ENCODE data around the gene MRPL37. TPM values are rescaled to one million over a fixed set of nuclear protein-coding genes. Genes with fewer than 3 reads are reported as not detected.
A peak's percentile ranks its signal among the peaks of the same experiment; 100 is the strongest.

MRPL37 gene
- total and polyA plus RNA-seq, 4 donors: 18.2 to 49.9 (median 37.1) TPM

GRCh38 chr1:54220004-54220811 lies 20.2 kb downstream of the MRPL37 start:
- no peaks in the 10 kb centered on the region for H3K4me1 ChIP-seq (ENCODE audit: control insufficient read depth in 1 of 2, insufficient read depth in 2 of 2, low read length in 2 of 2)
- H3K9me3 ChIP-seq (ENCODE audit: control insufficient read depth, low read length): no peaks in the 10 kb centered on the region
- DNase-seq: peak; percentile 74 to 88
- H3K27me3 ChIP-seq (ENCODE audit: control insufficient read depth in 1 of 2, insufficient read depth in 2 of 2, low read length in 1 of 2): no peaks in the 10 kb centered on the region
- intact Hi-C loops (cut with DNase I): no loop called here
- peaks cover 0 to 6% of the 10 kb centered on the region in 2 donors for H3K36me3 ChIP-seq (ENCODE audit: control insufficient read depth in 1 of 2, insufficient read depth in 2 of 2, low read length in 1 of 2)
- H3K27ac ChIP-seq (ENCODE audit: low read depth in 1 of 2, low read length in 2 of 2): peak overlapping the region in 1 of 2 donors; percentile 35
- no peak overlapping the region for H3K4me3 ChIP-seq (ENCODE audit: low read length in 2 of 2)
- 38 to 39% methylated on average over 18 of the region's 18 CpGs for WGBS, 2 donors
- ATAC-seq (ENCODE audit: low FRiP score): peak; percentile 61

- H3K9me3 ChIP-seq (ENCODE audit: control insufficient read depth, low read length): no peaks in the 10 kb centered on the region
Observed at GRCh38 chr1:54221113-54221834, 21.3 kb downstream of the MRPL37 start.

GRCh38 chr1:54221867-54222484 lies 22.0 kb downstream of the MRPL37 start:
- Histone ChIP-seq H3K36me3 (ENCODE audit: control insufficient read depth in 1 of 2, insufficient read depth in 2 of 2, low read length in 1 of 2) (peaks cover 0 to 2% of the 10 kb centered on the region in 2 donors), H3K4me1 (ENCODE audit: control insufficient read depth in 1 of 2, insufficient read depth in 2 of 2, low read length in 2 of 2) (no peaks in the 10 kb centered on the region), H3K27me3 (ENCODE audit: control insufficient read depth in 1 of 2, insufficient read depth in 2 of 2, low read length in 1 of 2) (no peaks in the 10 kb centered on the region), H3K9me3 (ENCODE audit: control insufficient read depth, low read length) (no peaks in the 10 kb centered on the region), H3K27ac (ENCODE audit: low read depth in 1 of 2, low read length in 2 of 2) (no peak overlapping the region), H3K4me3 (ENCODE audit: low read length in 2 of 2) (no peak overlapping the region)
- 93 to 96% methylated on average over 7 of the region's 7 CpGs for WGBS, 2 donors
- ATAC-seq (ENCODE audit: low FRiP score) (no peak), DNase-seq (no peak)
- intact Hi-C loops (cut with DNase I): no loop called here

More at GRCh38 chr1:54221113-54221834, 21.3 kb downstream of the MRPL37 start:
- ATAC-seq (ENCODE audit: low FRiP score) (no peak), DNase-seq (no peak)
- Histone ChIP-seq H3K4me3 (ENCODE audit: low read length in 2 of 2) (no peak overlapping the region), H3K27me3 (ENCODE audit: control insufficient read depth in 1 of 2, insufficient read depth in 2 of 2, low read length in 1 of 2) (no peaks in the 10 kb centered on the region), H3K4me1 (ENCODE audit: control insufficient read depth in 1 of 2, insufficient read depth in 2 of 2, low read length in 2 of 2) (no peaks in the 10 kb centered on the region), H3K36me3 (ENCODE audit: control insufficient read depth in 1 of 2, insufficient read depth in 2 of 2, low read length in 1 of 2) (peaks cover 0 to 4% of the 10 kb centered on the region in 2 donors), H3K27ac (ENCODE audit: low read depth in 1 of 2, low read length in 2 of 2) (no peak overlapping the region)
- intact Hi-C loops (cut with DNase I): no loop called here
- WGBS, 2 donors: 87 to 89% methylated on average over 12 of the region's 12 CpGs

GRCh38 chr1:54222711-54223110 lies 22.7 kb downstream of the MRPL37 start:
- Histone ChIP-seq H3K4me1 (ENCODE audit: control insufficient read depth in 1 of 2, insufficient read depth in 2 of 2, low read length in 2 of 2) (no peaks in the 10 kb centered on the region), H3K9me3 (ENCODE audit: control insufficient read depth, low read length) (no peaks in the 10 kb centered on the region), H3K27ac (ENCODE audit: low read depth in 1 of 2, low read length in 2 of 2) (no peak overlapping the region), H3K4me3 (ENCODE audit: low read length in 2 of 2) (no peak overlapping the region), H3K36me3 (ENCODE audit: control insufficient read depth in 1 of 2, insufficient read depth in 2 of 2, low read length in 1 of 2) (no peaks in the 10 kb centered on the region), H3K27me3 (ENCODE audit: control insufficient read depth in 1 of 2, insufficient read depth in 2 of 2, low read length in 1 of 2) (no peaks in the 10 kb centered on the region)
- ATAC-seq (ENCODE audit: low FRiP score): no peak
- no peak for DNase-seq
- intact Hi-C loops (cut with DNase I): no loop called here
- WGBS, 2 donors: 51 to 63% methylated on average over 6 of the region's 6 CpGs

GRCh38 chr1:54223441-54224202 lies 23.7 kb downstream of the MRPL37 start:
- ATAC-seq (ENCODE audit: low FRiP score) (no peak), DNase-seq (no peak)
- H3K4me3 ChIP-seq (ENCODE audit: low read length in 2 of 2): no peak overlapping the region
- no peak overlapping the region for H3K27ac ChIP-seq (ENCODE audit: low read depth in 1 of 2, low read length in 2 of 2)
- H3K36me3 ChIP-seq (ENCODE audit: control insufficient read depth in 1 of 2, insufficient read depth in 2 of 2, low read length in 1 of 2): peaks cover 0 to 2% of the 10 kb centered on the region in 2 donors
- intact Hi-C loops (cut with DNase I): no loop called here
- no peaks in the 10 kb centered on the region for H3K27me3 ChIP-seq (ENCODE audit: control insufficient read depth in 1 of 2, insufficient read depth in 2 of 2, low read length in 1 of 2)
- no peaks in the 10 kb centered on the region for H3K4me1 ChIP-seq (ENCODE audit: control insufficient read depth in 1 of 2, insufficient read depth in 2 of 2, low read length in 2 of 2)
- no peaks in the 10 kb centered on the region for H3K9me3 ChIP-seq (ENCODE audit: control insufficient read depth, low read length)
- 91 to 93% methylated on average over 16 of the region's 16 CpGs for WGBS, 2 donors

- H3K4me1 ChIP-seq (ENCODE audit: control insufficient read depth in 1 of 2, insufficient read depth in 2 of 2, low read length in 2 of 2): no peaks in the 10 kb centered on the region
- no peak for DNase-seq
- WGBS, 2 donors: 85 to 97% methylated on average over 6 of the region's 6 CpGs
- no peak overlapping the region for H3K4me3 ChIP-seq (ENCODE audit: low read length in 2 of 2)
- H3K9me3 ChIP-seq (ENCODE audit: control insufficient read depth, low read length): no peaks in the 10 kb centered on the region
- no peaks in the 10 kb centered on the region for H3K27me3 ChIP-seq (ENCODE audit: control insufficient read depth in 1 of 2, insufficient read depth in 2 of 2, low read length in 1 of 2)
- intact Hi-C loops (cut with DNase I): no loop called here
- H3K36me3 ChIP-seq (ENCODE audit: control insufficient read depth in 1 of 2, insufficient read depth in 2 of 2, low read length in 1 of 2): peaks cover 0 to 2% of the 10 kb centered on the region in 2 donors
- no peak overlapping the region for H3K27ac ChIP-seq (ENCODE audit: low read depth in 1 of 2, low read length in 2 of 2)
- ATAC-seq (ENCODE audit: low FRiP score): no peak
Observed at GRCh38 chr1:54224233-54224632, 24.3 kb downstream of the MRPL37 start.

- intact Hi-C loops (cut with DNase I): no loop called here
- Histone ChIP-seq H3K4me1 (ENCODE audit: control insufficient read depth in 1 of 2, insufficient read depth in 2 of 2, low read length in 2 of 2) (no peaks in the 10 kb centered on the region), H3K4me3 (ENCODE audit: low read length in 2 of 2) (no peak overlapping the region), H3K27ac (ENCODE audit: low read depth in 1 of 2, low read length in 2 of 2) (no peak overlapping the region), H3K9me3 (ENCODE audit: control insufficient read depth, low read length) (no peaks in the 10 kb centered on the region), H3K36me3 (ENCODE audit: control insufficient read depth in 1 of 2, insufficient read depth in 2 of 2, low read length in 1 of 2) (peaks cover 0 to 2% of the 10 kb centered on the region in 2 donors), H3K27me3 (ENCODE audit: control insufficient read depth in 1 of 2, insufficient read depth in 2 of 2, low read length in 1 of 2) (no peaks in the 10 kb centered on the region)
- ATAC-seq (ENCODE audit: low FRiP score) (no peak), DNase-seq (no peak)
- WGBS, 2 donors: 87 to 89% methylated on average over 6 of the region's 6 CpGs
Observed at GRCh38 chr1:54225378-54225777, 25.4 kb downstream of the MRPL37 start.

- Histone ChIP-seq H3K4me3 (ENCODE audit: low read length in 2 of 2) (no peak overlapping the region), H3K36me3 (ENCODE audit: control insufficient read depth in 1 of 2, insufficient read depth in 2 of 2, low read length in 1 of 2) (peaks cover 0 to 2% of the 10 kb centered on the region in 2 donors), H3K27ac (ENCODE audit: low read depth in 1 of 2, low read length in 2 of 2) (no peak overlapping the region), H3K9me3 (ENCODE audit: control insufficient read depth, low read length) (no peaks in the 10 kb centered on the region), H3K4me1 (ENCODE audit: control insufficient read depth in 1 of 2, insufficient read depth in 2 of 2, low read length in 2 of 2) (no peaks in the 10 kb centered on the region), H3K27me3 (ENCODE audit: control insufficient read depth in 1 of 2, insufficient read depth in 2 of 2, low read length in 1 of 2) (no peaks in the 10 kb centered on the region)
- DNase-seq (no peak), ATAC-seq (ENCODE audit: low FRiP score) (no peak)
- WGBS, 2 donors: 89% methylated on average over 20 of the region's 20 CpGs
- intact Hi-C loops (cut with DNase I): no loop called here
Observed at GRCh38 chr1:54225986-54226559, 26.1 kb downstream of the MRPL37 start.

Data from aorta (tissue), 5 donors.